GM12891 (cell line): Measurements from ENCODE around the gene TARBP1.

Experiments
- POLR2A ChIP-seq: IDR thresholded peaks from 2 replicates; pipeline ENCODE4 v1.6.1; 2011; ENCODE audit warnings: low read depth, low read length, control low read depth
- POLR2AphosphoS5 ChIP-seq: IDR thresholded peaks from 2 replicates; pipeline ENCODE4 v1.6.1; 2011; ENCODE audit warnings: low read depth, low read length, control low read depth
- POU2F2 ChIP-seq: IDR thresholded peaks from 2 replicates; pipeline ENCODE4 v1.6.1; 2011; ENCODE audit warnings: low read depth, mild to moderate bottlenecking, control low read depth, low read length, moderate library complexity
- SPI1 ChIP-seq: IDR thresholded peaks from 2 replicates; pipeline ENCODE4 v1.6.1; 2011; ENCODE audit warnings: low read depth, low read length, control low read depth
- TAF1 ChIP-seq: IDR thresholded peaks from 2 replicates; pipeline ENCODE4 v1.6.1; 2011; ENCODE audit warnings: low read depth, low read length, control low read depth

DNA sequence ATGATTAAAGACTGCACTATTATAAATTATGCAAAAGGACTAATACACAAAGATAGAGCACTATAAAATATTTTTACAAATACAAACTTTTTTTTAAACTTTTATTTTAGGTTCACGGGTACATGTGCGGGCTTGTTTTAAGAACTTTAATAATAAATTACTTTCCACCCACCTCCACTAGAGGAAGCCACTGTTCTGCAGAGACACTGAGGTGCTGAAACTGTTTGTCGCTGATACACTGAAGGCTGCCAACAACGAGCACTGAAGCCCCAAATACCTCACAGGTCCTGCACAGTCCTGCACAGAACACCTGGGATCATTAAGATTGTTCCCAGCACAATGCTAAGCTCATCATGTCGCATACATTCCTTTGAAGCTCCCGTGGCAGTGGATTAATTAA, 85.8 kb downstream of the TARBP1 start:
- TF ChIP-seq POLR2A (no peak), POLR2AphosphoS5 (no peak), TAF1 (no peak), POU2F2 (no peak), SPI1 (no peak)
